Astrocyte of the spinal cord (primary cell): ENCODE data around the gene PWWP2B.

Experiments
- DNase-seq: peaks from one replicate; pipeline ENCODE4 v3.0.0; 2011; ENCODE audit warnings: low read depth, low spot score
- H3K4me3 ChIP-seq: 2 replicates; pipeline ENCODE4 v1.5.1; 2011; ENCODE audit warnings: low read depth, mild to moderate bottlenecking, low read length, moderate library complexity
- in situ Hi-C: cut with HindIII; loops from 2 replicates; pipeline ENCODE4 v1.10.0; 2017; ENCODE audit warnings: low sequenced_read_pairs
- TF ChIP-seq, protein P1 (sequence below): IDR thresholded peaks from 2 replicates; pipeline ENCODE4 v1.5.1; 2012; ENCODE audit warnings: low read depth, mild to moderate bottlenecking, low read length, inconsistent platforms

The PWWP2B gene

GRCh38 chr10:132421847-132422751, 25.1 kb downstream of the PWWP2B start:
- in situ Hi-C loops = no loop called here
- TF ChIP-seq, protein P1, sequence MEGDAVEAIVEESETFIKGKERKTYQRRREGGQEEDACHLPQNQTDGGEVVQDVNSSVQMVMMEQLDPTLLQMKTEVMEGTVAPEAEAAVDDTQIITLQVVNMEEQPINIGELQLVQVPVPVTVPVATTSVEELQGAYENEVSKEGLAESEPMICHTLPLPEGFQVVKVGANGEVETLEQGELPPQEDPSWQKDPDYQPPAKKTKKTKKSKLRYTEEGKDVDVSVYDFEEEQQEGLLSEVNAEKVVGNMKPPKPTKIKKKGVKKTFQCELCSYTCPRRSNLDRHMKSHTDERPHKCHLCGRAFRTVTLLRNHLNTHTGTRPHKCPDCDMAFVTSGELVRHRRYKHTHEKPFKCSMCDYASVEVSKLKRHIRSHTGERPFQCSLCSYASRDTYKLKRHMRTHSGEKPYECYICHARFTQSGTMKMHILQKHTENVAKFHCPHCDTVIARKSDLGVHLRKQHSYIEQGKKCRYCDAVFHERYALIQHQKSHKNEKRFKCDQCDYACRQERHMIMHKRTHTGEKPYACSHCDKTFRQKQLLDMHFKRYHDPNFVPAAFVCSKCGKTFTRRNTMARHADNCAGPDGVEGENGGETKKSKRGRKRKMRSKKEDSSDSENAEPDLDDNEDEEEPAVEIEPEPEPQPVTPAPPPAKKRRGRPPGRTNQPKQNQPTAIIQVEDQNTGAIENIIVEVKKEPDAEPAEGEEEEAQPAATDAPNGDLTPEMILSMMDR = no peak
- no peak overlapping the region for H3K4me3 ChIP-seq
- DNase-seq = no peak

GRCh38 chr10:132422903-132423825, 26.2 kb downstream of the PWWP2B start:
- in situ Hi-C loops = no loop called here
- DNase-seq = no peak
- TF ChIP-seq, protein P1 = no peak
- no peak overlapping the region for H3K4me3 ChIP-seq

DNA sequence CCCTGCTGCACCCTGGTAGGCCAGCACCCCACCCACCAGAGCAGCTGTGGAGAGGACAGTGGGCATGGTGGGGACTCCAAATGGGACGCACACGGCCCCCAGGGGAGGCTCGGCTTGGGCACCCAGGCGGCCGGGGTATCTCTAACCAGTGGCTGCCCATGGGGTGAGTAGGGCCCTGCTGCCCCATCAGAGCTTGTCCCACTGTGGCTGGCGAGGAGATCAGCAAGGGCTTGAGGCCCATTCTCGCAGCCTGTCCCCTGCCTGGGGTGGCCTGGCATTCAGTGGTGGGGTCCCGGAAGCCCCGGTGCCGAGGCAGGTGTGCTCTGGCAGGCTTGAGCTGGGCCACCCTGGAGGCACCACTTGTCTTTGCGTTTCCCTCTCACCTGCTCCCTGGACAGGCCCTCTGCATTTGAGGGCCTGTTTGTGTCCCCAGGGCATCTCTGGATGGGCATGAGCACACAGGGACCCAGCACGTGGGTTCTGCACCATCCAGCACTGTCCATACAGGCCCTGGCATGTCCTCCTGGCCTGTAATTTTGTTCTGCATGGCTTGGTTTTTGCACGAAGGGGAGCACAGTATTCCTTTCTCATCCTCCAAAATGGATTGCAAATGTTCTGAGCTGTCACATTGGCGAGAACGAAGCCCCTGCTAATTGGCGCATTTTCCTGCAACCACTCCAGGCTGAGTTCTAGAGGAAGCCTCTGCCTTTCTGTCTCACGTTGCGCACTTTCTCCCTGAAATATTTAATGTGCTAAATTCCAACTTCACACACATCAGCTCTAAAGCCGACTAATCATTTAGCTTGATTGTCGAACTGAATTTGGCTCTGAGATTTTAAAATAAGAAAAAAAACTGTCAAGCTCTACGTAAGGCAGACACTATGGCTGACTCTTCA, 27.2 kb downstream of the PWWP2B start:
- no peak overlapping the region for H3K4me3 ChIP-seq
- DNase-seq = no peak
- TF ChIP-seq, protein P1 = no peak
- in situ Hi-C loops = no loop called here

- TF ChIP-seq, protein P1 = no peak
- no peak overlapping the region for H3K4me3 ChIP-seq
- in situ Hi-C loops = no loop called here
- no peak for DNase-seq
Measured at GRCh38 chr10:132425029-132425756, 28.2 kb downstream of the PWWP2B start.

DNA sequence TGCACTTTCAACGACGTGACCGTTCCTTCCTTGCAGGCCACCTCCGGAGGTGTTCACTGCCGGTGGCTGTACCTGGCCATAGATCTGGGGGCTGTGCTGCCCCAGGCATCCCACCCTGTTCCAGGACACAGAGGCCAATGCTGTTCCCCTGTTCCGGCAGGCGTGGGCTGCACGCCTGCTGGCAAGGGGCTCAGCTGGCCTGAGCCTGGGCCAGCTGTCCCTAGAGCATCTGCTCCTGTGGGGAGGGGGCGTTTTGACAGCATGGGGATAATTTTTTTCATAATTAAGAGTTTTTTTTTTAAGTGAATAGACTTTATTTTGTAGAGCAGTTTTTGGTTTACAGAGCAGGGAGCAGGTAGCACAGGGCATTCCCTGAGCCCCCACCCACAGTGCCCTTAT, 28.8 kb downstream of the PWWP2B start:
- no peak for DNase-seq
- TF ChIP-seq, protein P1 = no peak
- no peak overlapping the region for H3K4me3 ChIP-seq
- in situ Hi-C loops = no loop called here
